GM19238 (cell line): Measurements from ENCODE around the gene VCL.
A peak's percentile ranks its signal among the peaks of the same experiment; 100 is the strongest.

ENCODE experiments used
- DNase-seq: peaks from one replicate; pipeline ENCODE4 v3.0.0; 2011; ENCODE audit warnings: low spot score; ENCODE audit not compliant: insufficient read length

The VCL gene

GRCh38 chr10:74071157-74071556 lies 73.2 kb downstream of the VCL start:
- no peak for DNase-seq

GRCh38 chr10:74072503-74072902 lies 74.6 kb downstream of the VCL start:
- DNase-seq: no peak

GRCh38 chr10:74075906-74076305 lies 78.0 kb downstream of the VCL start:
- DNase-seq: no peak

GRCh38 chr10:74076961-74077360 lies 79.0 kb downstream of the VCL start:
- no peak for DNase-seq

- no peak for DNase-seq
These were observed 79.5 kb downstream of the VCL start for GRCh38 chr10:74077416-74077815.

- DNase-seq: no peak
These were observed 80.1 kb downstream of the VCL start for GRCh38 chr10:74078037-74078436.

GRCh38 chr10:74079028-74079935 lies 81.4 kb downstream of the VCL start:
- no peak for DNase-seq

GRCh38 chr10:74079936-74080590 lies 82.1 kb downstream of the VCL start:
- DNase-seq: no peak

GRCh38 chr10:74081192-74081803 lies 83.4 kb downstream of the VCL start:
- peak; percentile 19 for DNase-seq

GRCh38 chr10:74081941-74082718 lies 84.2 kb downstream of the VCL start:
- no peak for DNase-seq

GRCh38 chr10:74083304-74083703 lies 85.4 kb downstream of the VCL start:
- DNase-seq: no peak

GRCh38 chr10:74084955-74085354 lies 87.0 kb downstream of the VCL start:
- peak; percentile 23 for DNase-seq

GRCh38 chr10:74086317-74086716 lies 88.4 kb downstream of the VCL start:
- no peak for DNase-seq

GRCh38 chr10:74088722-74089121 lies 90.8 kb downstream of the VCL start:
- no peak for DNase-seq

GRCh38 chr10:74092372-74092771 lies 94.5 kb downstream of the VCL start:
- no peak for DNase-seq

- DNase-seq: no peak
These were observed 95.7 kb downstream of the VCL start for GRCh38 chr10:74093530-74094164.

- DNase-seq: no peak
These were observed 96.3 kb downstream of the VCL start for GRCh38 chr10:74094231-74094630.

GRCh38 chr10:74096777-74097176 lies 98.9 kb downstream of the VCL start:
- peak; percentile 44 for DNase-seq

GRCh38 chr10:74097776-74098175 lies 99.9 kb downstream of the VCL start:
- DNase-seq: no peak

GRCh38 chr10:74099420-74099819 lies 101.5 kb downstream of the VCL start:
- DNase-seq: no peak

GRCh38 chr10:74099836-74100235 lies 101.9 kb downstream of the VCL start:
- no peak for DNase-seq
